ENCODE results near the gene RHBDD2. TPM values are rescaled to one million over a fixed set of nuclear protein-coding genes. Genes with fewer than 3 reads are reported as not detected.
"Not testable (repeated sequence)": the region's sequence is repeated elsewhere in the genome, so short reads cannot be mapped to it uniquely, and the experiment has no call there.

Gene RHBDD2
- 10 to 100 TPM; 37.2 to 77.9 (median 65.8) TPM for polyA plus RNA-seq (ENCODE audit: insufficient read length in 4 of 4)

- peak; percentile 78 to 90 (median 88) for DNase-seq (ENCODE audit: low read depth in 4 of 4, low spot score in 3 of 4)
These were observed at the start of gene RHBDD2 for GRCh38 chr7:75878769-75879611. RHBDD2 (plus strand) TSS chr7:75879034; CDS start chr7:75879083, 49 bp downstream.

DNA sequence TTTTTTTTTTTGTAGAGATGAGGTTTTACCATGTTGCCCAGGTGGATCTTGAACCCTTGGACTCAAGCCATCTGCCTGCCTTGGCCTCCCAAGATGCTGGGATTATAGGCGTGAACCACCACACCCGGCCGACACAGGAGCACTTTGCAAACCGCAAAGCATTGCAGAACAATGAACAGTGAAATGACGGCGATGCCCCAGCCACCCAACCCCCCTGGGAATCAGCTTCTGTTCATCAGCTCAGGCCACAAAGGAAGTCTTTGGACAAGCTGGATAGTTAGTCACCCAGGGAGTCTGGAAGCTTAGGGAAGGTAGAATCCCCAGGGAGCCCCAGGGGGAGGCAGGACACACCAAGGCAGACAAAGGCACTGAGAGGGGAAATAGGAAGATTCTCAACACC lies 49.2 kb upstream of the RHBDD2 start:
- not testable (repeated sequence) for DNase-seq (ENCODE audit: low read depth in 4 of 4, low spot score in 3 of 4)

DNA sequence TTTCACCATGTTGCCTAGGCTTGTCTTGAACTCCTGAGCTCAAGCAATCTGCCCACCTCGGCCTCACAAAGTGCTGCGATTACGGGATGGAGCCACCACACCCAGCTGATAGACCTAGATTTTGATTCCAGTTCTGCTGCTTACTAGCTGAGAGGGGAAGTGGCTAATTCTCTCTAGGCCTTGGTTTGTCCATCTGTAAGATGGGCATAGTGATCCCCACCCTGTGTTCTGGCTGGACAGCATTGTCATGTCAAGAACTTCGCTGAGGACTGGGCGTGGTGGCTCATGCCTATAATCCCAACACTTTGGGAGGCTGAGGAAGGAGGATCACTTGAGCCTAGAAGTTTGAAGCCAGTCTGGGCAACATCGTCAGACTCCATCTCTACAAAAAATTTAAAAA lies 47.9 kb upstream of the RHBDD2 start:
- DNase-seq (ENCODE audit: low read depth in 4 of 4, low spot score in 3 of 4), result no peak

DNA sequence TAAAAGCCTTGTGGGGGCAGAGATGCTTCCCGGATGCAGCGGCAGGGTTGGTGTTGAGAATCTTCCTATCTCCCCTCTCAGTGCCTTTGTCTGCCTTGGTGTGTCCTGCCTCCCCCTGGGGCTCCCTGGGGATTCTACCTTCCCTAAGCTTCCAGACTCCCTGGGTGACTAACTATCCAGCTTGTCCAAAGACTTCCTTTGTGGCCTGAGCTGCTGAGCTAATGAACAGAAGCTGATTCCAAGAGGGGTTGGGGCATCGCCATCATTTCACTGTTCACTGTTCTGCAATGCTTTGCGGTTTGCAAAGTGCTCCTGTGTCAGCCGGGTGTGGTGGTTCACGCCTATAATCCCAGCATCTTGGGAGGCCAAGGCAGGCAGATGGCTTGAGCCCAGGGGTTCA lies 45.2 kb upstream of the RHBDD2 start:
- not testable (repeated sequence) for DNase-seq (ENCODE audit: low read depth in 4 of 4, low spot score in 3 of 4)

GRCh38 chr7:75835688-75836285 lies 43.0 kb upstream of the RHBDD2 start:
- no peak for DNase-seq (ENCODE audit: low read depth in 4 of 4, low spot score in 3 of 4)

- DNase-seq (ENCODE audit: low read depth in 4 of 4, low spot score in 3 of 4), result no peak
These were observed 42.0 kb upstream of the RHBDD2 start for GRCh38 chr7:75836798-75837197.

DNA sequence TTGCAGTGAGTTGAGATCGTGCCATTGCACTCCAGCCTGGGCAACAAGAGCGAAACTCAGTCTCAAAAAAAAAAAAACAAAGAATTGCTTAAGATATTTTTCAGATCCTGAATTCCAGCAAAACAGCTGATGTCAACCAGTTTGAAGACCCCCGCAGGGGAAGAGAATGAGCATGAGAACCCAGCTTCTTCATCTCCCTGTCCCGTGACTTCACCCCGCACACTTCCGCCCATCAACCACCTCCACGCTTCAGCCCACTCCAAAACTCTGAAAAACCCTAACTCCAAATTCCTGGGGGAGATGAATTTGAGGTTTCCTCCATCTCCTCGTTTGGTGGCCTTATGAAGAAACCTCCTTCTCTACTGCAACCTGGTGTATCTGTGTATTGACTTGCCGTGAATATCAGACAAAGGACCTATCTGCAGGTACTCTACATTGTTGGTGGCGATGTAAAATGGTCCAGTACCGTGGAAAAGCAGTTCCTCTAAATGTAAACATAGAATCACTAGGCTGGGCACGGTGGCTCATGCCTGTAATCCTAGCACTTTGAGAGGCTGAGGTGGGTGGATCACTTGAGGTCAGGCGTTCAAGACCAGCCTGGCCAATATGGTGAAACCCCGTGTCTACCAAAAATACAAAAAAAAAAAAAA lies 40.4 kb upstream of the RHBDD2 start:
- DNase-seq (ENCODE audit: low read depth in 4 of 4, low spot score in 3 of 4), result not testable (repeated sequence)

DNA sequence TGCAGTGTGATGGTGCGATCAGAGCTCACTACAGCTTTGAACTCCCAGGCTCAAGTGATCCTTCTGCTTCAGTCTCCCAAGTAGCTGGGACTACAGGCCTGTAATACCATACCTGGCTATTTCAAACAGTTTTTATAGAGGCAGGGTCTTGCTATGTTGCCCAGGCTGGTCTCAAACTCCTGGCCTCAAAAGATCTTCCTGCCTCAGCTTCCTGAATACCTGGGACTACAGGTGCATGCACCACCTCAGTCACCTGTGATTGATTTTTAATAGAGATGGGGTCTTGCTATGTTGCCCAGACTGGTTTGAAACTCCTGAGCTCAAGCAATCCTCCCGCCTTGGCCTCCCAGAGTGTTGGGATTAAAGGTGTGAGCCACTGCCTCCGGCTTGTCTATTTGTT lies 38.8 kb upstream of the RHBDD2 start:
- DNase-seq (ENCODE audit: low read depth in 4 of 4, low spot score in 3 of 4), result no peak

- DNase-seq (ENCODE audit: low read depth in 4 of 4, low spot score in 3 of 4), result peak in 1 of 4 donors; percentile 24
These were observed 35.9 kb upstream of the RHBDD2 start for GRCh38 chr7:75842836-75843446.

DNA sequence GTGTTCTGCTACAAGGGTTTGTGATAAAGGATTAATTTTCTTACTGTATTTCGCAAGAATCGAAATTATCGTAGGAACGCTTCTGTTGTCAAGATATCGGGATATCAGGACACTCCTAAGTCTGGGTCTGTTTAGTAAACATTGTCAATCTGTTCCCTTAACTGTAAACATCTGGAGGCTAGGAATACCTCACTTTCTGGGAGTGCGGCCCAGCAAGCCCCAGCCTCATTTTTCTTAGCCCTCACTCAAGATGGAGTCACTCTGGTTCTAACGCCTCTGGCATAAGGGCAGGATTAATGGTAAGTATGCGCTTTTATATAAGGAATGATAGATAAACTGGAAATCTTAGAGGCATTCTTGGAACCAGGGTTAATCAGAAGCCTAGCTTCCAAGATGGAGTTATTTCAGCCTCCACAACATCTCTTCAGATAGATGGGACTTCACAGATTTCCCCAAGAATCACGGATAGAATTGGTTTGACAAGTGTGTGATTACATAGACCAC lies 35.2 kb upstream of the RHBDD2 start:
- no peak for DNase-seq (ENCODE audit: low read depth in 4 of 4, low spot score in 3 of 4)

GRCh38 chr7:75844158-75844557 lies 34.7 kb upstream of the RHBDD2 start:
- DNase-seq (ENCODE audit: low read depth in 4 of 4, low spot score in 3 of 4), result no peak

DNA sequence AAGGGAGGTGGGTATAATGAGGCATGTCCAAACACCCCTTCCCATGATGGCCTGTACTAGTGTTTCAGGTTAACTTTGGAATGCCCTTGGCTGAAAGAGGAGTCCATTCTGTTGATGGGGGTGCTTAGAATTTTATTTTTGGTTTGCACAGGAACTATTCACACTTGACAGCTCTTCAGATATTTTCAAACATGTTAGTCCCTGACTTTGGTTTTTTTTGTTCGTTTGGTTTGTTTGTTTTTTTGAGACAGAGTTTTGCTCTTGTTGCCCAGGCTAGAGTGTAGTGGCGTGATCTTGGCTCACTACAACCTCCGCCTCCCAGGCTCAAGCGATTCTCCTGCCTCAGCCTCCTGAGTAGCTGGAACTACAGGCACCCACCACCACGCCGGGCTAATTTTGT lies 33.7 kb upstream of the RHBDD2 start:
- DNase-seq (ENCODE audit: low read depth in 4 of 4, low spot score in 3 of 4), result not testable (repeated sequence)

GRCh38 chr7:75847707-75848106 lies 31.1 kb upstream of the RHBDD2 start:
- DNase-seq (ENCODE audit: low read depth in 4 of 4, low spot score in 3 of 4), result no peak

DNA sequence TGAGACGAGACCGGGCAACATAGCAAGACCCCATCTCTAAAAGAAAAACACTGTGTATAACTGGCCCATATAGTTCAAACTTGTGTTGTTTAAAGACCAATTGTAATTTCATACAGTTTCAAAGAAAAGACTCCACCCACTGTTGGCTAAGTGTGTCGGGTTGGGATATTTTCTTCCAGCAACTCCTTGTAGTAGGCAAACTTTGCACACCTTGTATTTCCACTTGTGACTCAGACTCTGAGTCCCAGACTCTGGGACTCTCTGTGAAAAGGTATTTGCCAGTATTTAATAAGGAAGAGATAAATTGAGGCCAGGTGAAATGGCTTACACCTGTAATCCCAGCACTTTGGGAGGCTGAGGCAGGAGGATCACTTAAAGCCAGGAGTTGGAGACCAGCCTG lies 29.3 kb upstream of the RHBDD2 start:
- no peak for DNase-seq (ENCODE audit: low read depth in 4 of 4, low spot score in 3 of 4)

DNA sequence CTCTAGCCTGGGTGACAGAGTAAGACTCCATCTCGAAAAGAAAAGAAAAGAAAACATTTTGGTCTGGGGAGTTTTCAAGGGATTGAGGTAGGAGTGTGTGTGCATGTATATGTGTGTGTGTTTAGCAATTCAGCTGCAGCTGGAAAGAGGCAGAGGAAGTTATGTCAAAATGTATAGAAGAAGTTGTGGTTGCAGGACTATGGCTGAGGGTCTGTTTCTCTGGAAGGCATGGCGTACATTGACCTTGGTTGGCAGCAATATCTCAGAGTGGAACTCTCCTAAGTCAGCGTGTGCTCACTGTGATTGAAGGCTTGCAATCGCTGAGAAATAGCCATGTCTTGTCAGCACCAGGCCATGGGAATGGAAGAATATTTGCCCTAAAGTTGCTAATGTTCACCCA lies 28.6 kb upstream of the RHBDD2 start:
- DNase-seq (ENCODE audit: low read depth in 4 of 4, low spot score in 3 of 4), result no peak

DNA sequence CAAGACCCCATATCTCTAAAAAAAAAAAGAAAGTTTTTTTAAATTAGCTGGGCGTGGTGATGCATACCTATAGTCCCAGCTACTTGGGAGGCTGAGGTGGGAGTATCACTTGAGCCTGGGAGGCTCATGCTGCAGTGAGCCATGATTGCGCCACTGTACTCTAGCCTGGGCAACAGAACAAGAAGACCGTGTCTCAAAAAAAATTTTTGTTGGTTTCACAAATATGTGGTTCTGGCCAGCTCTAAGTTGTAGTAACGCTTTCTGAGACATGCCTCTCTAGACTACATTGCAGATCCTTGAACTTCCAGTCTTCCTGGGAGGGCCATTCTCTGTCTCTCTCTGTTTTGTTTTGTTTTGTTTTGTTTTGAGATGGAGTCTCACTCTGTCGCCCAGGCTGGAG lies 24.6 kb upstream of the RHBDD2 start:
- DNase-seq (ENCODE audit: low read depth in 4 of 4, low spot score in 3 of 4), result no peak

- not testable (repeated sequence) for DNase-seq (ENCODE audit: low read depth in 4 of 4, low spot score in 3 of 4)
These were observed 24.0 kb upstream of the RHBDD2 start for GRCh38 chr7:75854813-75855345.

DNA sequence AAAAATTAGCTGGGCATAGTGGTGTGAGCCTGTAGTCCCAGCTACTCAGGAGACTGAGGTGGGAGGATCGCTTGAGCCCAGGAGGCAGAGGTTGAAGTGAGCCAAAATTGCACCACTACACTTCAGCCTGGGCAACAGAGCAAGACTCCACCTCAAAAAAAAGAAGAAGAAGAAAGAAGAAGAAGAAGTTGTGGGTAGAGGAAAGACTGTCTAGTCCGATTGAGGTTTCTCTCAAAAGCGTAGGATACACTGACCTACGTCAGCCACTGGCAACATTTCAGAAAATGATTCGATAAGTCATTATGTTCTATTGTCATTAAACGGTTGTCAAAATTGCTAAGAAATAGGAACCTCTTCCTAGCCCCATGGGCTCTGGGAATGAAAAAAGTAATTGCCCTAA lies 22.3 kb upstream of the RHBDD2 start:
- no peak for DNase-seq (ENCODE audit: low read depth in 4 of 4, low spot score in 3 of 4)

DNA sequence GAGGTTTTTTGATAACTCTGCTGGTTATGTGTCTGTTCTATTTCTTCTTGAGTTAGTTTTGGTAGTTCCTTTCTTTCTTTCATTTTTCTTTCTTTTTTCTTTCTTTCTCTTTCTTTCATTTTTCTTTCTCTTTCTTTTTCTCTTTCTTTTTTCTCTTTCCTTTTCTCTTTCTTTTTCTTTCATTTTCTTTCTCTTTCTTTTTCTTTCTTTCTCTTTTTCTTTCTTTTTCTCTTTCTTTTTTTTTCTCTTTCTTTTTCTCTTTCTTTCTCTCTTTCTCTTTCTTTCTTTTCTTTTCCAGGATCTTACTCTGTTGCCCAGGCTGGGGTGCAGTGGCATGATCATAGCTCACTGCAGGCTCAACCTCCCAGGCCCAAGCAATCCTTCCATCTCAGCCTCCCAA lies 20.4 kb upstream of the RHBDD2 start:
- DNase-seq (ENCODE audit: low read depth in 4 of 4, low spot score in 3 of 4), result no peak

DNA sequence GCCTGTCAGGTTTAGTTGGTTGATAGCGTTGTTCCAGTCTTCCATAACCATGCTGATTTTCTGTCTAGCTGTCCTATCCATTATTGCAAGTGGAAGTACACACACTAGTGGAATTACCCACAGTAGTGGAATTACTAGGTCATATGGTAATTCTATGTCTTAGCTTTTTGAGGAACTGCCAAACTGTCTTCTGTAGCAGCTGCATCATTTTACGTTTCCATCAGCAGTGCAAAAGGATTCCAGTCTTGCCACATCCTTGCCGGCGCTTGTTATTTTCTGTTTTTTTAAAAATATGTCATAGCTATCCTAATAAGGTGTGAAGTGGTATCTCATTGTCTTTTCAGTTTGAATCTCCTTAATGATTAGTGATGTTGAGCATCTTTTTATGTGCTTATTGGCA lies 17.2 kb upstream of the RHBDD2 start:
- DNase-seq (ENCODE audit: low read depth in 4 of 4, low spot score in 3 of 4), result no peak

GRCh38 chr7:75864251-75864650 lies 14.6 kb upstream of the RHBDD2 start:
- DNase-seq (ENCODE audit: low read depth in 4 of 4, low spot score in 3 of 4), result not testable (repeated sequence)
